Measurements from ENCODE around the gene RHBDD1.

Gene RHBDD1

DNA sequence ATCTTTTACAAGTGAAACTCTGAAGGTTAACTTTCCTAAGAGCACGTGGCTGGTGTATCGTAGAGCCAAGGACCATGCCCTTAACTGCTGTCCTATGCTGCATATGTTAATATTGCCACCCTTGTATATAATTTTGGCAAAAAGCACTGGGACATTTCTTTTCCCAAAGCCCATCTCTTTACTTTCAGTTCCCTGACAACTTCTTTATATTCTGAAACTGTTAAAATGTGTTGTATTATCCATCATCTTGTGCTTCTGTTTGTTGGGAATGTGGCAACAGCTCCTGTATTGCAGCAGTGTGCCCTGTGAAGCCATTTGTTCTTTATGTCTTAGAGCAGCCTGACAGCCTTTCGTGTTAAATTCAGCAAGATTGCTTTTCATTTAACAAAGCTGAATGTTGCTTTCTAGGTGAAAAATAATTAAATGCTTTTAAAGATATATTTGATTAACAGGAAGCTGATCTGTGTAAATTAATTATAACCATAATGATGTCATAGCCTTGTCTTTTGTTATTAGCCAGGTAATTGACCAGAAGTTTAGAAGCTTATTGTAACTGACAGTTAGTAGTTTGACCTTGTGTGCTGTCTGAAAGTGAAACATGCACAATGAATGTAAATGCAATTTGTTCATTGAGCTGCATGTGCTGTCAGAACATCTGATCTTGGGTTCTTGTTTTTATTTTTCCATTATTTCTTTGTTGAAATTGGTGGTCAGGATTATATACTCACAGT lies 9.7 kb downstream of the RHBDD1 start:
- no peak for DNase-seq (ENCODE audit: low read depth)

DNA sequence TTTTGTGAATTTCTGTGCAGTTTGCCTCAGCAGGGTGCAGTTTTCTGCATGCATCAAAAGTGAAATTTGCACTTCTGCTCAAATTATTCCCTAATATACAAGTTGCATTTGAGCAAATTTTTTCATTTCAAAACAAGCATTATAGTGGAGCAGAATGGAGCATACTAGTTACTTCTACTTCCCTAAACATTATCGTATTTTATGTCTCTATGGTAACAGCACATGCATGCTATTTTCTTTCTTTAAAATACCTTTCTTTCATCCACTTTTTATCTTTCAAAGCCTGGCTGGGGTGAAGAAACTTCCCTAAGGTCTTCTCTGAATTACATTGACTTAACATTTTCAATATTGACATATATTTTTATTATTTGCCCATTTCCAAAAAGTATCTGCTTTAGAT lies 11.2 kb downstream of the RHBDD1 start:
- DNase-seq (ENCODE audit: low read depth): no peak

DNA sequence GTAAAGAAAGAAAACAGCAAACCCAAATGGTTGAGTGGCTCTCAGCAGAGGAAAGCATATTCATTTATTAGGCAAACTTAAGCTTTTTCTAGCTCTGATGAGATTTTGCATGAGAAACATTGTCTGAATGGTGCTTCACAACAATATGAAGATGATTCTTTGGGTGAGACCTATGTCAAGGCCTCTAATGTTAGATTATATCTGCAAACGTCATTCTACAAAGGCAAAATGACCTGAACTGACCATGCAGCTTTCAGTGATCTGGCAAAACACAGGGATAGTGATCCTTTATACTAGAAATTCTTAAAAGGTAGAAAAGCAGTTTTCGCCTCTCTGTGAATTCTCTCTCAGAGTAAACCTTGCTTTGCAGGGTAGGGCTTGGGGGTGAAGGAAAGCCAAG lies 11.7 kb downstream of the RHBDD1 start:
- DNase-seq (ENCODE audit: low read depth): no peak

DNA sequence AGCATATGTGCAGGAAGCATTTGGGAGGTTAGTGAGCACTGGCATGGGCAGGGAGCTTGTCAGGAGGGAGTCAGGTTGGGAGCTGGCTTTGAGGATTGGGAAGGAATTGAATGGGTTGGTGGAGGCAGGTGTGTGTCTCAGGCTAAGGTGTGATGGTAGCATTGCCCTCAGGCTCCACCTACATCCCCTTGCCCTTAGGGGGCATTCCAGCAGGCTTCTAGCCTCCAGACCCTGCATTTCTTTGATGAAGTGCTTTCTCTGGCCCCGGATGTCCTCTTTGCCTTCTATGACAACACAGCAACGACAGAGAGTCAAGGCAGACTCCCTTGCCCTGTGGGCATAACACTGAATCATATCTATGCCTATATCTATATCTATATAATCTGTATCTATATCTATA lies 13.5 kb downstream of the RHBDD1 start:
- DNase-seq (ENCODE audit: low read depth): no peak

DNA sequence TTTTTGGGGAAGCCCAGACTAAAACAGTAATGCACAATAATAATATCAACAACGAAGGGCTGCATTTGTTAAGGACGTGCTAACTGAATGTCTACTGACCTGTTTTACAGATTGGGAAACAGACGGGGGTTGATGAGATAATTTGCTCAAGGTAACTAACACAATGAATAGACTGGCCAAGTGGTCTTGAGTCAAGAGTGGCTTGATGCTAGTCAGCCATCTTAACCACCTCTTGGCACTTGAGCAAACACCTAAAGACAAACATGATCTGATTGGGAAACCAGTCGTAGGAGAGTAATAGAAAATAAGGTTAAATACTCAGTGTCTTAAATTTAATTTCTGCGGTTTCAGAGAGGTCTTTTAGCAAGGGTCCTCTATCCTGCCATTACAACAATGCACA lies 14.2 kb downstream of the RHBDD1 start:
- no peak for DNase-seq (ENCODE audit: low read depth)

DNA sequence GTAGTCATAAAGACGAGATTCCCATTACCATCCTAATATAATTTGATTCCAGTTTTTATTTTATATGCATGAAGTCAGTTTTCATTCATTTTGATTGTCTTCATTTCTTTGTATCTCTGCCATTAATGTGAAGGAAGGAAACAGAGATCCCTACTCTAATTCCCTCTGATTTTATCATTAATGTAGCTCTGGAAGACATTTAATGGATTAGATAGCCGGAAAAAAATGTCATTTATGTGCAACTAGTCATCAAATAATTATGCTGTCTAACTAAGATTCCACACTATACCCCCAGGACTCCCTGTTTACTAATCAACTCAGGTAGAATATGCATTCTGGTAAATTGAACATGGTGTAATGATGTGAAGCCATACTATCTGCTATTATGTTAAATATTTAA lies 19.9 kb downstream of the RHBDD1 start:
- no peak for DNase-seq (ENCODE audit: low read depth)

DNA sequence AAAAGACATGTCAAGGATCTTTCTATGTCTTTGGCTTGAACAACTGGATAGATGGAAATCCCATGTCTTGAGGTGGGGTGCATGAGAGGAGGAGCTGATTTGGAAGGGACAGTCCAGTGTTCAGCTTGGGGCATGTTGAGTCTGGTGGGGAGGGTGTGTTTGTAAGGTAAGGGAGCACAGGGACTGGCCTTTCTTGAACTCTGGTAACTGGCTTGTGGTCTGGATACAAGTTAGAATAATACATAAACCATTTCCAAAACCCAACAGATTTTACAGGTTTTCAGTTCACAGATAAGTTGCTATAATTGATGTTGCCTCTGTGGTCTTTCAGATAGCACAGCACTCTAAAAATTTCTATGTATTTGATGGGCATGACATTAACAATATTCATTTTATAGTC lies 24.2 kb downstream of the RHBDD1 start:
- no peak for DNase-seq (ENCODE audit: low read depth)

DNA sequence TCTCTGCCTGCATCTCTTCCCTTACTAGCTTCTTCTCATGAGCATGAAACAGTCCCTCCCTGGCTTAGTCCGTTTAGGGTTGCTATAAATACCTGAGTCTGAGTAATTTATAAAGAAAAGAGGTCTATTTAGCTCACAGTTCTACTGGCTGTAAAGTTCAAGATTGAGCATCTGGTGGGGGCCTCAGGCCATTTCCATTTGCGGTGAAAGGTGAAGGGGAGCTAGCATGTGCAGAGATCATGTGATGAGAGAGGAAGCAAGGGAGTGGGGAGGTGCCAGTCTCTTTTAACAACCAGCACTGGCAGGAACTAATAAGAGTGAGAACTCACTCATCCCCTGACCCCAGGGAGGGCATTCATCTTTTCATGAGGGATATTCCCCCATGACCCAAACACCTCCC lies 26.8 kb downstream of the RHBDD1 start:
- DNase-seq (ENCODE audit: low read depth): no peak

DNA sequence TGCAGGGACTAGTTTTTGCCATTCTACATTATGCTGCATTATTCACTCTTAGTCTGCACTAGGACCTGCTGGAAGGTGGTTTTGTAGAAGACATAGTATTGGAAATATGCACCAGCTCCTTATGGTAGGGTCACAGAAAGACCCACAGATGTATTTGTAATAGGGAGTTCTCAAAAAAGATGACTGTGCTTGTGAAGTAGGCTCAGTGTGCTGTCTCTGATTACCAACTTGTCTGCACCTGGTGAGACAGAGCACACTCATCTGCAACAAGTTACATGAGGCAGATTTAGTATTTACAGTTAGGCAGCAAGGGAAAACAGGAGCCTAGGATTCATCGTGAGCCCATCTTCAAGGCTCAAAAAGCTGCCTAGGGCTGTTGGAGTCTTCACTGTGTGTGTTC lies 29.4 kb downstream of the RHBDD1 start:
- no peak for DNase-seq (ENCODE audit: low read depth)

DNA sequence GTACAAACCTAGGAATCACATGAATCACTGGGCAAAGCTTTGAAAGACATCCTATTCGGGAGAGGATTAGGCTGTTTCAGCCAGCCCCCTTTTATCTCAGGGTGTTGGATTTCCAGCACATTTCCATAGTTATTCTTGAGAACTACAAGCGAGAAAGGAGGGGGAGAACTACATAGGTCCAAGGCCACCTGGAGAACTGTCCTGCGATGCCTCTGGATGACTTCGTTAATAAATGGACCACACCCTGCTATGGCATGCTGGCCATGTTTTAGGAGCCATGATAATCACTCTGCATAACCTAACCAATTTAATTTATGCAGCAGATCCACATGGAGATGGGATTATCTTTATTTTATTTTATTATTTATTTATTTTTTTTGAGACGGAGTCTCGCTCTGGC lies 29.9 kb downstream of the RHBDD1 start:
- no peak for DNase-seq (ENCODE audit: low read depth)

DNA sequence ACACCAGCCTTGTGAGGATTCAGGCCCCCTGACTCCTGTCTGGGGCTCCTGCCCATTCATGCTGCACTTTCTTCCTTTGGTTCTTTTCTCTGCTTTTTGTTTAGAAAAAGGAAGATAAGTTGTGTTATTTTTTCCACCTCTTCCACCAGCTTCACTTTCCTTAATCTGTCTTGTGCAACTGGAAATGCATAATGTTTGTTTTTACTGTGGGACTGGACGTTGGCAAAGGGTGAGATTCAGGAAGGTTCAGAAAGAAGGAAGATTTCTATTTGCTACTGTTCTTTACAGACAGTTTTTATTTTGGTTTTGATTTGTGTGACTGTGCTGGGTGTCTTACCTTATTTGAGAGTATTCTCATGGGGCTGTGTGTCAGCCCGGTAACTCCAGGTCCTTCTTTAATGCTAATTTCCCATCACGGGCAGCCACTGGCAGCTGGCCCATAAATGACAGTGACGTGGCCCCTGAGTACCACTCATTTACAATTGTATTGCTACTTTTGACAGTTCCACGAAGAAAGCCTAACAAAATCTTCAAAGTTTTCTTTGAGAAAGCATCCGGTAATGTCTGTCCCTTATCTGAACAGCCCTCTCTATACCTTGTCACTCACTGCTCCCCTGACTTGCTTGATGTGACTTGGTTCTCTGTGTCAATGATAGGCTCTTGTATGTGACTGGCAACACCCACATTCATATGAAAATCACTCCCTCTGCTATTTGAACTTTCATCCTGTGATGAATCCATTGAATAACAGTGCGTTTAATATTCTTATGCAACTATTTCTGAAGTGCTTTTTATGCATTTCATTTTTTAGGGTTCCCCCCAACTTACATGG lies 32.7 kb downstream of the RHBDD1 start:
- DNase-seq (ENCODE audit: low read depth): no peak

DNA sequence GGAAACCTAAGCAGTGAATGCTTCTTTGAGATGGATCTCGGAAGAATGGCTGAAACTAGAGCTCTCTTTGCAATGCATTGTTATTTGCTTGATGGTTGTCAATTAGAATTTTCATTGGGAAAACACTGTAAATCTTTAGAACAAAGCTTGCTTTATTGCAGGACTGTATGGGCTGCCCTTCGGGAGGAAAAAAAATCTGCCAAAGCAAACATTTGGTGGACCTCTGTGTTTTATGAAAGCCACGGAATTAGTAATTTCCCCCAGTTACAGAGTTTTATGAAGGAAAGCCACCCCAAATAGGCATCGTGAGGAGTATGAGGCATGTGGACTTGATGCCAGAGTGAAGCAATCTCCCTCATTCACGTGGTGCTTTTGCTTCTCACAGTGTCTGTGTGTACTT lies 33.5 kb downstream of the RHBDD1 start:
- DNase-seq (ENCODE audit: low read depth): no peak

DNA sequence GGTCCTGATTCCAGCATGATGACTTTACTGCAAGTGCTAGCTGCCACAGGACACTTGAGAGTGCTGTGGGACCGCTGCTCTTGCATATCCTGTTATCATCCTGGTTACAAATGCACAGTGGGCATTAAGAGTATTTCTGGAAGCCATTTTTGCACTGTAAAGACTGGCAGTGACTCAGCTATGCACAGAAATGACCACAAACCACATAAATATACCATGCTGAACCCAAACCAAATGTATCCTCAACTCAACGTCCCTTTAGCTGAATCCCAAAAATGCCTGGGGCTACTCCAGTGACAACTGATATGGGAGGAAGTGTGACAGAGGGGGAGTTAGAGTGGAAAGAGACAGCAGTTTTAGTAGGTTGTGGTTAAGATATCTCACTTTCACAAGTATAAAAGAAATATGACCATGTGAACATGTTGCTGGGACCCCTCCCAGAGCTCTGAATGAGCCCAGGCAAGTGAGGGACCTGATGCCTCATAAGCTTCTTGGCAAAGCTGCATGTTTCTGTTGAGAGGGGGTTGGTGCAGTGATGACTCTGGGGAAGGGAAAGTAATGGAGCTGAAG lies 37.3 kb downstream of the RHBDD1 start:
- no peak for DNase-seq (ENCODE audit: low read depth)

DNA sequence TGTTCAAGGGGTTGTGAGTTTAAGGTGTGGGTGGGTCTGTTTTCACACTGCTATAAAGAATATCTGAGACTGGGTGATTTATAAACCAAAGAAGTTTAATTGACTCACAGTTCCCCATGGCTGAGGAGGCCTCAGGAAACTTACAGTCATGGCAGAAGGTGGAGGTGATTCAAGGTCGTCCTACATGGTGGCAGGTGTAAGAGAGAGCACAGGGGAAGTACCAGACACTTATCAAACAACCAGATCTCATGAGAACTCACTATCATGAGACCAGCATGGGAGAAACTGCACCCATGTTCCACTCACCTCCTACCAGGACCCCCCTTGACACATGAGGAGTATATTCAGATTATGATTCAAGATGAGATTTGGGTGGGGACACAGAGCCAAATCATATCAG lies 38.0 kb downstream of the RHBDD1 start:
- peak; percentile 13 for DNase-seq (ENCODE audit: low read depth)

DNA sequence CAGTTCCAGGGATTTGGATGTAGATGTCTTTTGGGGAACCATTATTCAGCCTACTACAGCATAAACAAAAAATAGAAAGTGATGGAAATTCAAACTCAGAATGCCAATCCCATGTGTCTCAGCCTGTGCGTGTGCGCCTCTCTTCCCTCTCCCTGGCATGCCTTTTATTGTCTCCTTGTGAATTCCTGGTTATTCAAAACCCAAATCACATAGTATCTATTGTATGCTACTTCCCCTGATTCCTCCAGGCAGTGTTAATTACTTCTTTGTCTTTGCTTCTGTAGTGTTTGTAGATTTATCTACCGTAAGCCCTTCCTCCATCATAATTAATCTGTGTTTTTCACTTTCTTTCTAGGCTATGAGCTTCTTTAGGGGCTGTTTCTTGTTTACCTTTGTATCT lies 38.9 kb downstream of the RHBDD1 start:
- DNase-seq (ENCODE audit: low read depth): no peak

DNA sequence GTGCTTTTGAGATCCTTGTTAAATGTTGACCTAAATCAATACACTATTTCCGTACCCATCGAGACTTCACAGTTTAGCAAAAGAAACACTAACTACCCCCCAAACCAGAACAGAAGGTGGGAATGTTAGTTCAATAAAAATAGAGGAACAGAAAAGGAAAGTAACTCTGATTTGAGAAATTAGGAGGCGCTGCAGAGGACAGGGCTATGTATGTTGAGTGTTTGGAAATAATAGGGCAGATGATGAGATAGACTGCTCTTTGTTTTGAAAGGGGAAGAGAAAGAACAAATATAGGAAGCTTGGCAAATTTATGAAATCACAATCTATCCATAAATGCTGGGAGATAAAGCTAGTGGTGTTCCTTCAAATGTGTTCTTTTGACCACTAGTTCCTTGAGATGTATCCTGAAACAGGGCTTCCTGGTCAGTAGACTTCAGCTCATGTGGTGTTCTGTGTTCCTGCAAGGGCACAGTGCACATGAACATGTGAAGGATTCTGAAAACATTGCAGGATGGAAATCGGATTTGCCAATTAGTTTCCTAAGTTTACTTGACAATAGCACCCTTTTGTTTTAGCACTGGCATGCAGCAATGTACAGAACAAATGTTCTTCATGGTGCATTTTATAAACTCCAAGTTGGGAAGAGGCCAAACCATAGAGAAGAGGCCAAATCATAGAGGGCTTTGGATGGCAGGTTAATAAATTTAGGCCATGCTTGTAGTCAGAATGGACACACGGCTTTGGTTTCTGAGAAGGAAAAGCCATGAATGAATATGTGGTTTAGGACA lies 39.8 kb downstream of the RHBDD1 start:
- DNase-seq (ENCODE audit: low read depth): no peak

DNA sequence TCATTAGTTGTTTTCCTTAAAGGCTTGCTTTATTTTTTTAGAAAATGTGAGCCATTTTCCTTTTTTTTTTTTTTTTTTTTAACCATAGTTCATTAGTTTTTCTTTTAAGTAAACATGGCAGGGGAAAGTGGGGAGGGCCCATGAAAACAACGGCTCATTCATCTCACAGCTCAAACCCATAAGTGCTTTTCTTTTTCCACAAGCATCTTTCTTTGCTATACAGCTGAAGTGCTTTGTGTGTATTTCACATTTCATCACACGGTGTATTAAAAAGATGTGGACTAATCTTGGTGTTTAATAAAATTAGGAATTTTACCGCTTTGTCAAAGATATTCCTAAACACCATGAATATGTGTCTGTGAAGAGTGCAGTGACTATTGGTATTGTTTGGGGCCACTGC lies 41.6 kb downstream of the RHBDD1 start:
- DNase-seq (ENCODE audit: low read depth): no peak

DNA sequence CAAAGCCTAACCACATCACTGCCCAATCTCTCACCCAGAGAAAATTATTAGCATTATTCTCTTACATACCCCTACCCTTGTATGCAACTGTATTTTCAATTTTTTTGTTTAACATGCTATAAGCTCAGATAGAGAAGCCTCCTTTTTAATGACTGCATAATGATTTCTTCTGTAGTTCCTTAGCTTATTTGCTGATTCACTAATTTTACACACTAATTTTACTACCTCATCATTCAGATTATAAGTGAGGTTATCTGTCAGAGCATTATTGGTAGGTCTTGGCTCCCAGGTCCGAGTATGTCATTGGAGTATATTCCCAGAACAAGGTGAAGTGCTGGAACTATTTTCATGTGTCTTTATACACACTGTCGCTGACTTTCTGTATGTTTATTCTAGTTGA lies 45.4 kb downstream of the RHBDD1 start:
- DNase-seq (ENCODE audit: low read depth): no peak

DNA sequence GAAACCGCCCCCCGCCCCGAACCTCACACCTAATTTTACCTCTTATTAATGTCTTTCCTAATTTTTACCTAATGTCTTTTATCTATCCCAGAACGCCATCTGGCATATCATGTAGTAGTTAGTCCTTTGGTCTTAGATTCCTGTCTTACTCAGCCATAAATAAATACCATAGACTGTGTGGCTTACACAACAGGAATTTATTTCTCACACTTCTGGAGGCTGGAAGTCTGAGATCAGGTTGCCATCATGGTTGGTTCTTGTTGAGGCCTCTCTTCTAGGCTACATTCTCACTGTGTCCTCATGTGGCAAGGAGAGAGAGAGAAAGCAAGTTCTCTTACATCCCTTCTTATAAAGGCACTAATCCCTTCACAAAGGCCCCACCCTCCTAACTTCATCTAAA lies 46.8 kb downstream of the RHBDD1 start:
- DNase-seq (ENCODE audit: low read depth): no peak

DNA sequence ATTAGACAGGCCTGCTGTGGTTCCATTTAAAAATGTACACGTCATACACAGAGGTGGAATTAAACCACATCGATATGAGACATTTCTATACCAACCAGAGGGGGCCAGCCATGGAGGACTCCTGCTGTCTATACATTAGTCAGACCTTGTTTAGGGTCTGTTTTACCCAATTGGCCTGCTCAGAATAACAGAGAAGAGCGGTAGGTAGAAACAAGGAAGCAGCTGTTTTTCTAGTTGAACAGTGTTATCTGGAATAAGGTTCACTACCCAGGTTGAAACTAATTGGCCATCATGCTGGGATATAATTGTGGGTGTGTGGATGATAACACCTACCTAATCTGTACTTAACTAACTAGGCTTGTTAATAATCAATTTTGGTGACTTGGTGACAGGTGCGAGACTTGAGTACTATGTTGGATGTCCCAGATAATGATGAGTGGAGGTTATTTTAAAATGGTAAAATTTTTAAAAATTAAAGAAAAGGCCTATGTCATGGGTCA lies 47.5 kb downstream of the RHBDD1 start:
- DNase-seq (ENCODE audit: low read depth): no peak

DNA sequence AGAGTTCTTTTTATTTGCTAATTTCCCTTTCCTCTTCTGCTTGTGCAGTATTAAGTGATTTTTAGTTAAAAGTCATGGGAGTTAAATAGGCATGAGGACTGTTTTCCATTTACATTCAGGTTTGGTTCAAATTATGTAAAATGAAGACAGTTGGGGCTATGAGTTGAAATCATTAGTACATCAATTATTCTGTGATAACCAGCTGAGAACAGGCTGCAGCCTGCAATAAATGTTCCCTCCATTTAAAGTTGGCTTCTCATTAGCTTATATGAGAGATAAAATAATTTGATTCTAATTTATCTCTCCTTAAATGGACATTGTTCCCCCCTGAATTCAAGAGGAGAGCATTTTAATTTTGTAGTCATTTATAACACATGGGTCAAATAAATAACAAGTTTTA lies 48.3 kb downstream of the RHBDD1 start:
- no peak for DNase-seq (ENCODE audit: low read depth)

DNA sequence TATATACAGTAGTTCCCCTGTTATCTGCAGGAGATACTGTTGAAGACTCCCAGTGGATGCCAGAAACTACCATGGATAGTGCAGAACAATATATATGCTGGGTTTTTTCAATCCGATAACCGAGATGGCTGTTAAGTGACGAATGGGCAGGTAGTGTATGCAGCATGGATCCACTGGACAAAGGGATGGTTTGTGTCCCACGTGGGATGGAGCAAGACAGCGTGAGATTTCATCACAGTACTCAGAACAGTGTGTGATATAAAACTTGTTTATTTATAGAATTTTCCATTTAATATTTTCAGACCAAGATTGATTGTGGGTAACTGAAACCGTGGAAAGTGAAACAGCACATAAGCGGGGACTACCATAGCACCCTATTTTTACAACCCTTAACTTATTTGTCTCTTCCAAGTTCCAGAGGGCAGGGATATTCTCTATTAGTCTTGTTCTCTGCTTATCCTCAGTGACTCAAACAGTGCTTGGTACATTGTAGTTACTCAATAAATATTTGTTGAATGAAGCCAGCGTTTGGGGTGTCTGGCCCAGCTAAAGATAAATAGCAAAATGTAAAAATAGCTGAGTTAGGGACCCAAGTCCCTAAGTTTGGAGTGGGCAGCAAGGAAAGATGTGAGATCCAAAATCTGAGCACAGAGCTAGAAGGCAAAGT lies 50.0 kb downstream of the RHBDD1 start:
- no peak for DNase-seq (ENCODE audit: low read depth)

All from stimulated activated CD4-positive, alpha-beta T cell treated with anti-CD3 and anti-CD28 coated beads, Interleukin-2, amount 100 ng/mL, for 4 hours (primary cell).